Sigmoid colon (tissue), 4 donors: ENCODE measurements around the gene MSTO1.

Experiments used
- CTCF ChIP-seq, 4 experiments: fragments of 450-650 bp in 3 of 4; fragments of 200-600 bp in 1 of 4; IDR thresholded peaks; one replicate each; pipeline ENCODE4 v1.5.1; 2016 to 2019; ENCODE audit warnings: antibody characterized with exemption in 4 of 4, mild to moderate bottlenecking in 3 of 4, moderate library complexity in 2 of 4
- EP300 ChIP-seq, 4 donors: sonication (generic); formaldehyde crosslinking; IDR thresholded peaks; one replicate each; pipeline ENCODE4 v1.6.1; 2017; ENCODE audit warnings: antibody characterized with exemption in 4 of 4
- POLR2A ChIP-seq, 2 donors: fragments of 450-650 bp; IDR thresholded peaks; one replicate each; pipeline ENCODE4 v1.6.1; 2016; ENCODE audit warnings: antibody characterized with exemption in 2 of 2, mild to moderate bottlenecking in 2 of 2, moderate library complexity in 2 of 2
- POLR2AphosphoS5 ChIP-seq, 4 donors: sonication (generic); formaldehyde crosslinking; IDR thresholded peaks; one replicate each; pipeline ENCODE4 v1.6.1; 2017; ENCODE audit warnings: antibody characterized with exemption in 4 of 4

- TF ChIP-seq CTCF (IDR thresholded peaks at IDR 0.05), result no peak
- no peak for TF ChIP-seq EP300 (IDR thresholded peaks at IDR 0.05)
- TF ChIP-seq POLR2A (IDR thresholded peaks at IDR 0.05), result no peak
- no peak for TF ChIP-seq POLR2AphosphoS5 (IDR thresholded peaks at IDR 0.05)
Measured at GRCh38 chr1:155657463-155657862, 47.4 kb downstream of the MSTO1 start.
